COR-L47 (cell line): ENCODE measurements around the gene IQCC.

Source experiments
- DNase-seq: peaks from one replicate; lab custom pipeline; 2025; lab: John Stamatoyannopoulos, UW

The IQCC gene

DNA sequence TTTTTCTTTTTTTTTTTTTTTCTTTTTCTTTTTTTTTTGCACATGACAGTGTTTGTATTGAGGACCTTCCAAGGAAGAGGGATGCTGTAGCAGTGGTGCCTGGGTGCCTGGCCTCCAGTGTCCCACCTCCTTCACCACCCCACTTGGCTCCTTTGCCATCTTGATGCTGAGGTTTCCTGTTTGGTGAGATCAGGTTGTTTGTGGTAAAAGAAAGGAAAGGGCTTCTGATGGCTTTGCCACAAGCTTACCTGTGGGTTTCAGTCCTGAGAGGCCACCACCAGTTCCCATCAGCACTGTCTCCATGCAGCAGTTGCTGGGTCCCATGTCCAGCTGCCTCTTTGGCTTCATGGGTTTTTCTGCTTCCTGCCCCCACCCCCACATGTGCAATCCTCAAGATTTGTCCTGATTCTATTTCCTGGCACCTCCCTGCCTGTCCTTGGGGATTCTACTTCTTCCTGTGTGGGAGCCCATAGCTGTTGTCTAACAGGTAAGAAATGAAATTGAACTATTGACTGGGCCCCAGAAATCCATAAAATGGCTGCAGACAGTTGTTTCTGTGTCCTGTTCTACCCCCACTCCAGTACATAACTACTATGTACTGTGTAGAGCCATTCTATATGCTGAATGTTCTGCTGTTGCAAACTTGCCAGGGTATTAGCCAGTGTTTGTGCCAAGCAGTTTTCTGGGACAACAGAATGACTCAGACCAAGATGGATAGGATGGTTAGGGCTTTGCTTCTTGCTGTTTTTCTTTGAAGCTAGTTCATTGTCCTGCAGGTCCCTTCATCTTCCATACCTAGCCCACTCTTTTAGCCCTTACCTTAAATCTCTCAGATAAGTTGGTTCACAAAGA, 9.3 kb upstream of the IQCC start:
- DNase-seq: no peak

DNA sequence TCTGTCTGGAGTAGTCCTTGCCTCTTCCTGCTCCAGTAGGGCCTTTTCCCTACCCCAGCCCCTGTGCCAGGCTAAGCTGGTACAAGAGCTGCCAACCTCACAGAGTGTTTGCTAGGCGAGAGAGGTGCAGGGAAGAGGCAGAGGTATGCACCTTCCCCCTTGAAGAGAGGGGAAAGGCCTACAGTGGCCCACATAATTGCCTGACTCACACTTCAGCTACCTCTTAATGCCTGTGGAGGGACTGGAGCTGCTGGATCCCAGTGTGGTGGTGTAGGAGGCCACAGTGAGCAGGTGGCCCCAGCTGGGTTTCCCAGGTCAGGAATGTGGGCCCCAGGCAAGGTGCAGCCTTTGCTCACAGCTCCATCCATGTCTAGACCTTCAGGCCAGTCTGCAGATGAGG, 8.4 kb upstream of the IQCC start:
- DNase-seq: no peak

DNA sequence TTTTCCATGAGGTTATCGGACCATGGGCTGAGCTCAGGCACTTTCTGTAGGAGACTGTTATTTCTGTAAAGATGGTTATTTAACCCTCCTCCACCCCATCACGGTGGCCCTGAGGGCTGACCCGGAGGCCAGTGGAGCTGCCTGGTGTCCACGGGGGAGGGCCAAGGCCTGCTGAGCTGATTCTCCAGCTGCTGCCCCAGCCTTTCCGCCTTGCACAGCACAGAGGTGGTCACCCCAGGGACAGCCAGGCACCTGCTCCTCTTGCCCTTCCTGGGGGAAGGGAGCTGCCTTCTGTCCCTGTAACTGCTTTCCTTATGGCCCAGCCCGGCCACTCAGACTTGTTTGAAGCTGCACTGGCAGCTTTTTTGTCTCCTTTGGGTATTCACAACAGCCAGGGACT, 7.6 kb upstream of the IQCC start:
- no peak for DNase-seq

DNA sequence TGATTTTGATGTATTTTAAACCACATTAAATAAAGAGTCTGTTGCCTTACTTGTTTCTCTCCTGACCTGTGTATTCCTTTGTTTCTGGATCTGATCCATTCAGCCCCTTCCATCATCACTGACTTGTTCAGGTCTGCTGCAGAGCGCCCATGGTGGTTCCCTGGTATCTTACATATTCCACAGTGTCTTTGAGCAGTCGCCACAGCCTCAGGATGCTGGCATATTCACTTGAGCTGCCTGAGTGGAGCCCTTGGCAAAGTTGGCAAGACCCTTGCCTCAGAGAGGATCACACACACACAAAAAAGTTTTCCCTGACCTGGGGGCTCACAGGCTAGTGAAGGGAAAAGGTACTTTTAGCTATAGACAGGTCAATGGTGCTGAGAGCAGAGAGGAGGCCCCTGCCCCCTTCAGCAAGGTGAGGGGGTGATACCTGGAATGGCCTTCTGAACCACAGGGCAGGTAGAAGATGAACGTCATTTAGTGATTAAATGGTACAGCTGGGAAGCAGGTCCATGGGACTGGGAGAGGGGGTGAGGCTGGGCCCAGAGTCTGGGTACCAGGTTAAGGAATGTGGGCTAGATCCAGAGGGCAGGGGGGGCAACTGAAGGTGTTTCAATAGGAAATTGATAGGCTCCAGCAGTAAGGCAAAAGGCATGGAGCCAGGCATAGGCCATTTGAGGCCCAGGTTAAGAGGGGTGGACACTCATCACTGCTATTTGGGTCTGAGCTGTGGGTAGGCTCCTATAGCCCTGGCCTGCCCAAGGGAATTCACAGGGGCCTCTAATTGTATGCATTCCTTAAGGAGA, 7.0 kb upstream of the IQCC start:
- no peak for DNase-seq

DNA sequence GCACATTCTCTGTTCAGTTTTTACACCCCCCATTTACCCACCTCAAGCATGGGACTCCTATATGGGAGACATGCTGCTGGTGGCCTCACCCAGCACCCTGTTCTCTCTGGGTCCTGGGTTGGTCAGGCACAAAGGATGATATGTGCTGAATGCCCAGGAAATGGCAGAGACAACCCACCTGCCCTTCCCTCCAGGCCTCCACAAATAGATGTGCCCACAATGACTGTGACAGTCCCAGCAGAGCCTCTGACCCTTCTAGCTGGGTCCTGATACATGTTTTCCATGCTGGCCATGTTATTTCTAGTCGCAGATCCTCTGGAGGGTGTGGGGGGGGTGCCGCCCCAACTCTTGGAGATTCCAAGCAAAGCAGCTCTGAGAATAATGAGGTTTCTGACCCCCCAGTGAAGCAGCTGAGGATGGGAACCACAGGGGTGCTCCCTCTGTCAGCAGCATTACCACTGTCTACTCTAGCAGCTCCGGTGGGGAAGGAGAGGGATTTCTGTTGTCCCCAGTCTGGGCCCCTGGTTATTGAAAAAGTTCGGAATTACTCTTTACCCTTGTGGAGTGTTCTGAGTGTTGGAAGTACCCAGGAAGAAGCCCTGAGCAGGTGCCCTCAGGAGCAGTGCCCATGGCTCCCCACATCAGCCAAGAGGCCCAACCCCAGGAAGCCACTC, 6.3 kb upstream of the IQCC start:
- DNase-seq: no peak

DNA sequence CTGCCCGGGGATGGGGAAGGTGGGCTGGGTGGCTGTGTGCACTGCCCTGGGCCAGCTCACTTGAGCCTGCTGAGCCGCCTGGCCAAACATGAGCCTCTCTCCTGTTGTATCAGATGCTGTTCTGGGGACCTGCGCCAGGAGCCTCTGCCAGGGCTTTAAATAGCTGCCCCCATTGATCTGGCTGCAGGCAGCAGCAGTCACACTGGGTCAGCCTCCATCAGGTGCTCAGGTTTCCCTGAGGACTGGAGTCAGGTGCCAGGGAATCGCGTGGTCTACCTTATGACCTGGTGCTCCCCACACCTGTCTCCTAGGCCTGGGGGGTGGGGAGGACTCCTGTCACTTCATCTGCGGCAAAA, 5.8 kb upstream of the IQCC start:
- DNase-seq: peak; percentile 3

DNA sequence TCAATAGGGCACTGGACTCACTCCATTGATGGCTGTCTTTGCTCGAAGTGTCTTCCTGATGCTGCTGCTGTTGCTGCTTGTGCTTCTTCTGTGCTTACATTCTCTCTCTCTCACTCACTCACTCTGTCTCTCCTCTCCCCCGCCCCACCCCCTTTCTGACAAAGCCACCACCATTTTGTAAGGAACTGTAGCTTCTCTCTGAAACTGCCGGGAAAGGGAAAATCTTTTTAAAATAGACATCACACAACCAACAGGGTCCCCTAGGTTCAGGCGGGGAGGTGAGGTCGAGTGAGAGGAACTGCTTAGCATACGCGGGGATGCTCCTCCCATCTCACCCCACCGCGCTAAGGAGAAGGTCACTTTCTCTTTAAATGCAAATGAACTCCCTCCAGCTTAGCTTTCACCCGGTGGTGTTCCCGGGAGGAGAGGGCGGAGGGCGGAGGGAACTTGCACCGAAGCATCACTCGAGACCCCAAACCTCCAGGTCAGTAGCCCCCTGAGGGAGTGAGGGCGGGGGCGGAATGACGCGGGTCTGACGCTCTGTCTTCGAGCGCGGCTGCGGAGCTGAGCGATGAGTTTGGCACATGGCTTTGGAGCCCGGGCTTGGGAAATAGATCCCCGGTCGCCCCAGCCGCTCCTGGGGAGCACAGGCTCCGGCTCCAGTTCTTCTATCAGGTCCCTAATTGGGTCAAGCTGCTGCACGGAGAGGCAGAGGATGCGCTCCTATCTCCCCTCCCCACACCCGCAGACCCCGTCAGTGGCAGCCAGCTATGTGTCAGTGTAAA, 5.1 kb upstream of the IQCC start, which contains the start of gene CCDC28B:
CCDC28B (plus strand) TSS at position 370 of the 785 bp plus-strand sequence. CDS start 1,341 bp downstream, outside the sequence.
- DNase-seq: peak; percentile 80

DNA sequence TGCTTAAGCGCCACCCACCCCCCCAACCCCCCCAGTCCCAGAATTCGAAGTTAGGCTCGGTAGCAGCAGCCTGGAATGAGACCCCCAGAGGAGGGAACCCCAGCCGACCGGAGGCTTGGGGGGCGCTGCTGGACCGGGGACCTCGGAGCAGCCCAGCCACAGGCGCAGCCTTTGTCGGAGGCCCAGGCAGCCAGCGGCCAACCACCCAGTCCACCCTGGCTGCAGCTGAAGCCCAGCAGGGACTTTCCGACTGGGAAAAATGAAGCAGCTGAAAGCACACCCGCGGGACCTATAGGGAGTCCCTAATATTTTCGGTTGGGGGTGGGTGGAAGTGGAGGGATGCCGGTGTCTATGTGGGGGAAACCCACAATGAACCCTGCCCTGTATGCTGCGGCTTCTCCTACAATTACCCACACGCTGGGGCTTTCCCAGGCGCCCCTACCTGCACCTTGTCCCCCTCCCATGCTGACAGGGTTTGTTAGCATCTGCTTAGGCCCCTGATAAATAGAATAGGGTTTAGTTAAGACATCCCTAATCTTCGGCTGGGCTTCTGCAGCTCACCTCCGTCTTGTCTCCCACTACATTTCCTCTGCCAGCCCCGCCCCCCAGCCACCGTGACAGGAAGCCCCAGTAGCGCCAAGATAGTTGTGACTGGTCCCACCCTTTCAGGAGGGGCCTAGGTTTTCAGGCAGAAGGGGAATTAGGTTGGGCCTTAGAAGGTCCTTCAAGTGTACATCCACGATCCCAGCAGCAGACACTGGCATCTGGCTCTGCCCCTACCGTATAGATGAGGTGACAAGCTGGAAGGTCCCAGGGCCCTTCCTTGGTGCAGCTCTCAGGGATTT, 4.2 kb upstream of the IQCC start:
- peak; percentile 38 for DNase-seq

DNA sequence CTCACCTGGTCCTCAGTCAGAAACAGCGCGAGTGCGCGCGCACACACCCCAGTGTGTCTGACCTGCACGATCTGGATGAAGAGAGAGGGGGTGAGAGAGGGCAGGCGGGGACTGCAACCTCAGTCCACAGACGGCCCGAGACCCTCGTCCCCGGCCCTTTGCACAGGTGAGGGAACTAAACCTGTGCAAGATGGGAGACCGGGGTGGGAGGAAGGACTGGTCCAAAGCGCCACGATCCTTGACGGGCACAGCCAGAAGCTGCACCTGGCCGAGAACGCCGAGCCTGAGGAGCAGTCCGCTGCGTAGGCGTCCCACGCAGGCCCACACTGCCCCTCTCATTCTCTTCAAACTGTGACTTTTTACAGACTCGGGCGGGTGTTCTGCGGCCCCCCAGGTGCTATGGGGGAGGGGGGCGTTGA, 519 bp upstream of the IQCC start:
- peak; percentile 43 for DNase-seq

DNA sequence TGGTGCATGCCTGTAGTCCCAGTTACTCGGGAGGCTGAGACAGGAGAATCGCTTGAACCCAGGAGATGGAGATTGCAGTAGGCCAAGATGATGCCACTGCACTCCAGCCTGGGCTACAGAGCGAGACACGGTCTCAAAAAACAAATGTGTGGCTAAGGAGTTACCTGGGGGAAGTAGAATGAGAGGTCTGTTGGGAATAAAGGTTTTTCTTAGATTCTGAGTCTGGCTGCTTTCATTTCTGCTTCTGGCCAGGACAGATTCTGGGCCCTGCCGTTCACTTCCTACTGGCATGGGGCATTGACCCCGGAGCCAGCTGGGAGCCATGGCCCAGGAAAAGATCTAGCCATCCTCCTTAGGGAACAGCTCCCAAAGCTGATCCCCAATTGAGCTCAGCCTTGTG, 3.0 kb downstream of the IQCC start:
- DNase-seq: no peak

DNA sequence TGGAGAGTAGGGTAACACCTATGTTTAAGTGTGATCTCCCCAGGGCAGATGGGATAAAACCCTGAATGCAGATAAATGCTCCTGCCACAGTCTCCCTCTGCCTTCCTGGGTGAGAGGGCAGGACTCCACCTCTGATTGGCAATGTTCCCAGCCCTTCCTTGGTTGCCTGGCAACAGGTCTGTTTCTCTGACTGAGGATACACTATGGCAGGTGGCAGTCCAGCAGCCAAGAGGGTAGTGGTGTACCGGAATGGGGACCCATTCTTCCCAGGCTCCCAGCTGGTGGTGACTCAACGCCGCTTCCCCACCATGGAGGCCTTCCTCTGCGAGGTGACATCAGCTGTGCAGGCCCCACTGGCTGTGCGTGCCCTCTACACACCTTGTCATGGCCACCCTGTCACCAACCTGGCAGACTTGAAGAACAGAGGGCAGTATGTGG, 3.4 kb downstream of the IQCC start, which contains the start of gene DCDC2B:
DCDC2B (plus strand) TSS at position 199 of the 438 bp plus-strand sequence; CDS start at position 204, 5 bp downstream.
- DNase-seq: peak; percentile 85

DNA sequence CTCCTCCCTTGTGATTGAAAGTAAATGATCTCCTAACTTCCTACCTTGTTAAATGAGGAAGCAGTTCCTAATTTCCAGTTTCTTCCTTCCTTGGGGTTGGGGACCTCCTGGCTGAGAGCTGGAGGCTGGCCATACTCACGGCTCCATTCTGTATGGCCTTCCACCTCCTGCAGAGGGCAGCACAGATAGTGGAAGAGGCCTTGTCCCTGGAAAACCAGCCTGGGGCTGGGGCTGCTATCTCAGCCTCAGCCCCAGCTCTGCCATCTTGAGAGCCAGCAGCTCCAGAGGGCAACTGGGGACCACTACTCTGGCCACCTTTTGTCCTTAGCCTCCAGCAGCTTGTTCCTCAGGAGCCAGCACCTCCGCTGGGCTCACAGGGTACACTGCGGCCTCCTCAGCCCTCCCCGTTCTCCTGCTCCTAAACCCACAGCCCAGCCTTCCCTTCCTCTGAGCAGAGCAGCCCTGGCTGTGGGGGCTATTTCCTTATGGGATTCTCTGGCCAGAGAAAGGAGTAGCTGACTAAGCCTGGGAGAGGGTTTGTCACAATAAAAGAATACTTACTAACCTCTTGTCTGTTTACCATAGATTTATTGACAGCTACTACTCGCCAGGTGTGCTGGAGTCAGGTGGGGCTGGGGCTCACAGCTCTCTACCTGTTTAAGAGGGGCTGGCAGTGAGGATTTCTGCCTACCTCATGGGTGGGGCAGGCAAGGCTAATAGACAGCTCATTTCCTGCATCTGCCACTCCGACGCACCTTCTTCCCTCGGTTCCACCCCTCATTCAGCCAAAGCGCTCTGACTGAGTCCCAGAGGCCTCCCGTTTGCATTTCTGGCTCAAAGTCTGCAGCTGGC, 10.4 kb downstream of the IQCC start:
- DNase-seq: peak; percentile 47

DNA sequence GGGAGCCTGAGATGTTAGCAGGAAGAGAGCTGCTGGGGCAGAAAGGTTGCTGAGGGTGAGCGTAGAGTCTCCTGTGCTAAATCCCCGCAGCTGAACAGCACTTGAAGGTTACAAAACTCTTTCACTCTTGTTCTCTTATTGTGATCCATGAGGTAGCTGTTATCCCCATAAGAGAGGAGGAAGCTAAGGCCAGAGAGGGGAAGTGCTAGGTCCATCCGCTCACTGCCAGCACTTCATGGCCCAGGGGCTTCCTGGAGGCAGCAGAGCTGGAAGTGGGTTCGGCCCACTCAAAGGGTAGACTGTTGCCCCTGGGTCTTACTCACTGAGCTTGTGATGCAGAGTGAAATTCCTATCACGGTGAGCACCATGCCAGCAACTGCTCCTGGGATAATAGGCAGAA, 11.1 kb downstream of the IQCC start:
- DNase-seq: no peak

DNA sequence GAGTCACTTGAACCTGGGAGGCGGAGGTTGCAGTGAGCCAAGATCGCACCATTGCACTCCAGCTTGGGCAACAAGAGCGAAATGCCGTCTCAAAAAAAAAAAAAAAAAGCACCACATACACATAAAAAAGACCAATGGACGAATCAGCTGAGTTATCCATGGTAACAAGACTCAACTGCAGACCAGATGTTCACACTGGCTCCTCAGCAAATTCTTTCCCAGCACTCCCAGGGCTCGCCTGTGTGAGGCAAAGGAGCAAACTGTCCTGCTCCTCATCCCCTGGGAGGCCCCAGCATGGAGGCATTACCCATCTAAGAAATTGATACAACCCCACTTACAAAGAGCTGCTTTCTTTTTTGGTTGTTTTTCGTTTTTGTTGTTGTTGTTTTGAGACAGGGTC, 13.6 kb downstream of the IQCC start:
- DNase-seq: no peak

DNA sequence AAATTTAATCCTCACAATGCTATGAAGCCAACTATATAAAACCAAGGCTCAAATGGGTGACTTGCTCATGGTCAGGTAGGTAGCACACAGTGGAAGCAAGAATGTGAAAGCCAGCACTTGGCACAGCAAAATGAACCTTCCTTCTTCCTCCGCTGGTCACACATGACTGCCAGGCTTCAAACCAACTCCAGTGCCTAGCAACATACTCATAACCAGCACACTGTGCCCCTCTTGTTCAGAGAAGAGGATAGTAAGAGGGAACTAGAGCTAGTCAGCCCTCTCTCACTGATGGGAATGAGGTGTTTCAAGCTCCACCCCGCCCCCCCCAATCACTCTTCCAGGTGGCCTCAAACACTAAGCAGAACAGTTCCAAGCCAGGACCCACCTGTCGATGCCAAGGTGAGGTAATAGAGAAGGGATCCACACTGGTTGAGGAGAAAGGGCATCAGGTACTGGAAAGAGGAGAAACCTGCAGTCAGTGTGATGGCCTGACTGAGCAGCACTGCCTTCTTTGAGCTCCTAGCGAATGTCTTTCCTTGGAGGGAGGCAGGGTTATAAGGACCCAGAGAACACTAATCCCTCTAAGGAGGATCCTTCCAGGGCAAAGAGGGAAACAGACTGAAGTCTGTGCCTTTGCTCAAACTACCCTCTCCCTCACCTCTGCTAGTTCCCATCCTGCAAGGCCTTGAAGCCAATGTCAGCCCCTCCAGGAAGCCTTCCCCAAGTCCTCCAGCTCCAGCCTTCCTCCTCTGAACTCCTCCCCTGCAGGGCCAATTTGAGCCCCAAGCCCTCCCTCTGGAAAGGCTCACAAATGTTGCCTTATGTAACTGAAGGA, 15.5 kb downstream of the IQCC start:
- no peak for DNase-seq

DNA sequence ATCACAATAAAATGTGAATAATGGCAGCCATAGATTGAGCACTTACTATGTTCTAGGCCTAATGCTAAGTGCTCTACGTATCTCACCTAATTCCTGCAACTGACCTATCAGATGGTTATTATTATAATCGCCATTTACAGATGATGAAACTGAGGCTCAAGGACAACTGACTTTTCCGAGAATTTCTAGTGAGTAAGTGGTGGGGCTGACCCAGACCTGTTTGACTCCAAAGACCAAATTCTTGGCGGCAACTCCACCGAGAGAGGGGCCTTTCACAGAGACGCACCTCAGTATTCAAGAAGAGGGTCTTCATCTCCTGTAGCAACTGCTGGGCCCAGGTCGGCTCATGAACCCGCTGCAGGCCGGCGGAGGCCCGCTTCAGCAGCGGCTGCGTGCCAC, 16.1 kb downstream of the IQCC start:
- DNase-seq: no peak

DNA sequence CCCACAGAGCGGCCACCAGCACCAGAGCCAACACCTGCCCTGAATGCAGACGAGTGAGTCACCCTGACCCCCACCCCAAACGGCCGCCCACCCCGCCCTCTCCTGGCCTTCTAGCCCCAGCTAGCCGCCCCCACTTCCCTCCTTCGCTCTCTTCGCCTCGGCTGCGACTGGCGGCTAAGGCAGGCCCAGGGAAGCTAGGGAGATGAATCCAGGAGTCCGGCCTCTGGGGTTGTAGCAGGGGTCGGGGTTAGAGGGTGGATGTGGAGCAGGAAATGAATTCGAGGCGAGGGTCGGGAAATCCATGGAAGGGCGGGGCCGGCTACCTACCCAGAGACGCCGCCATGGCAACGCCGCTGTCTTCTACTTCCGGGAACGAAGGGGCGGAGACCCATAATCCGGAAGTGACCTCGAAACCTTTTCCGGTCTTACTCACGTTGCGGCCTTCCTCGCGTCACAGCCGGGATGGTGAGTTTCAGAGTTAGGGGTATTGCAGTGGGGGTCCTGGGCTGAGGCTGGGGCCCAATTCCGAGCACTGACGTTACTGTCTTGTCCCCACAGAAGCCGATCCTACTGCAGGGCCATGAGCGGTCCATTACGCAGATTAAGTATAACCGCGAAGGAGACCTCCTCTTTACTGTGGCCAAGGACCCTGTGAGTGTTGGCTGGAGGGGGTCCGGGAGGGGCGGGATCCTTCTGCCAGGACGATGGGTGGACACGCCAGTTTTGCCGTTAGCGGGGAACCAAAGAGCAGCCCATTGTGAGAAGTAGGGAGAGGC, 16.7 kb downstream of the IQCC start, which contains the start of the genes EIF3I and TMEM234:
EIF3I (plus strand) TSS at position 428 of the 776 bp plus-strand sequence; CDS start at position 463, 35 bp downstream.
TMEM234 (minus strand) TSS at position 374 of the 776 bp plus-strand sequence; CDS start at position 343, 31 bp downstream.
- DNase-seq: peak; percentile 92

DNA sequence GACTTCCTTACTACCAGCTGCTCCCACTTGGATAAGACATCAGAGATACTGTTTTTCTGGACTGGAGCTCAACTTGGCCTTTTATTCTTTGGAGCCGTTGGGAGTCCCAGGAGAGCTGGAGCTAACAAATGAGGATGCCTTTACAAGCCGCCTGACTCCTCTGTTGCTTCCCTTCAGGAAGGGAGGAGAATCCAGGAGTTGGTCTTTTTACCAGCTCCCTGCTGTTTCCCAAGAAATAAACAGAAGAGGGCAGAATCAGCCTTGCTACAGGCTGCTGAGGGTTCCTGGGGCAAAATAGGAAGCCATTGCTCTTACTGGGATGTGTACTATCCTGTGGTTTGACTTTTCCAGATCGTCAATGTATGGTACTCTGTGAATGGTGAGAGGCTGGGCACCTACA, 18.2 kb downstream of the IQCC start:
- no peak for DNase-seq
